C1 segment of cervical spinal cord (tissue), 14 donors: ENCODE measurements around the gene ANKRD39.
"Not testable (repeated sequence)": the region's sequence is repeated elsewhere in the genome, so short reads cannot be mapped to it uniquely, and the experiment has no call there.

Source experiments
- DNase-seq, 14 donors: peaks; one replicate each; lab custom pipeline; 2025; lab: John Stamatoyannopoulos, UW

The ANKRD39 gene

GRCh38 chr2:96809951-96810782 is 47.6 kb downstream of the ANKRD39 start:
- peak in 1 of 14 donors; percentile 19 for DNase-seq

GRCh38 chr2:96809216-96809882 is 48.5 kb downstream of the ANKRD39 start:
- DNase-seq = no peak

GRCh38 chr2:96808176-96808837 is 49.5 kb downstream of the ANKRD39 start:
- no peak for DNase-seq

- no peak for DNase-seq
Observed at GRCh38 chr2:96807127-96807471, 50.7 kb downstream of the ANKRD39 start.

- no peak for DNase-seq
Observed at GRCh38 chr2:96806468-96807126, 51.2 kb downstream of the ANKRD39 start.

GRCh38 chr2:96805946-96806345 is 51.9 kb downstream of the ANKRD39 start:
- not testable (repeated sequence) for DNase-seq

- DNase-seq = no peak
Observed at GRCh38 chr2:96804986-96805385, 52.8 kb downstream of the ANKRD39 start.

GRCh38 chr2:96802721-96803120 is 55.1 kb downstream of the ANKRD39 start:
- no peak for DNase-seq

GRCh38 chr2:96801786-96802595 is 55.8 kb downstream of the ANKRD39 start:
- DNase-seq = no peak

- peak in 10 of 14 donors; percentile 16 to 78 (median 26) for DNase-seq
Observed at GRCh38 chr2:96801005-96801785, 56.6 kb downstream of the ANKRD39 start.

GRCh38 chr2:96800061-96801004 is 57.5 kb downstream of the ANKRD39 start:
- no peak for DNase-seq

GRCh38 chr2:96799623-96799935 is 58.2 kb downstream of the ANKRD39 start:
- no peak for DNase-seq

GRCh38 chr2:96798733-96799622 is 58.8 kb downstream of the ANKRD39 start:
- DNase-seq = no peak
